Left hindlimb (tissue), 1 donor: ENCODE results near the gene TALDO1.
"Not testable (repeated sequence)": the region's sequence is repeated elsewhere in the genome, so short reads cannot be mapped to it uniquely, and the experiment has no call there.

Experiments used
- DNase-seq: peaks from one replicate; pipeline ENCODE4 v3.0.0-alpha.2; 2018

TALDO1 gene

DNA sequence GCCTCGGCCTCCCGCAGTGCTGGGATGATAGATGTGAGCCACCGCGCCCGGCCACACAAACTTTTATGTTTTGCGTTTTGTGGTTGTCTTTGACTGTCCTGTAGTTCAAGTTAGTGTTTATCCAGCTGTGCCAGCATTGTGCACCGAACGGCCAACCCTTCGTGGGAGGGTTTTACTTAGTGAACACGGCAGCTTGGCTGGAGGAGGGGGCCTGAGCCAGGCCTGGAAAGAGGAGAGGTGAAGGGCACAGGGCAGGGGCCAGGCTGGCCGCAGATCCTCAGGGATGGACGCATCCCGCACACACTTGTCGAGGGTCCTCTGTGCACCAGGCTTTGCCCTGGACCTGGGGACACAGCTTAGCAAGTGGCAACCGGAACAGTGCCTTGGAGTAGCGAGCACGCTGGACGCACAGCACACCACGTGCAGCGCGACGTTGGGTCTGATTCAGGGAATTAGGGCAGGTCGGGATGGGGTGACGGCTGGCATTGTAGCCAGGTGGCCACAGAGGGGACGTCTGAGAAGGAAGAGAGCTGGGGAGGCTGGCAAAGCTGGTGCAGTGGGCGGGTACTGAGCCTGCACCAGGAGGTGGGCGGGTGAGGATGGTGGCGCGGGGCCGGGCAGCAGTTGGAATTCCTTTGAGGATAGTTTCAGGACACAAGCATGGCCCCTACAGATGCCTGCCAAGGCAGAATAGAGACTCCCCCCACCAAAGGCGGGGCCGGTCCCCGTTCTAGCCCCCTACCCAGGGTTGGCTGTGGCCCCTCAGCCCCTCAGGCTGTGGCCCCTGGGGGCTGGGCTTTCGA lies 27.8 kb upstream of the TALDO1 start:
- no peak for DNase-seq

DNA sequence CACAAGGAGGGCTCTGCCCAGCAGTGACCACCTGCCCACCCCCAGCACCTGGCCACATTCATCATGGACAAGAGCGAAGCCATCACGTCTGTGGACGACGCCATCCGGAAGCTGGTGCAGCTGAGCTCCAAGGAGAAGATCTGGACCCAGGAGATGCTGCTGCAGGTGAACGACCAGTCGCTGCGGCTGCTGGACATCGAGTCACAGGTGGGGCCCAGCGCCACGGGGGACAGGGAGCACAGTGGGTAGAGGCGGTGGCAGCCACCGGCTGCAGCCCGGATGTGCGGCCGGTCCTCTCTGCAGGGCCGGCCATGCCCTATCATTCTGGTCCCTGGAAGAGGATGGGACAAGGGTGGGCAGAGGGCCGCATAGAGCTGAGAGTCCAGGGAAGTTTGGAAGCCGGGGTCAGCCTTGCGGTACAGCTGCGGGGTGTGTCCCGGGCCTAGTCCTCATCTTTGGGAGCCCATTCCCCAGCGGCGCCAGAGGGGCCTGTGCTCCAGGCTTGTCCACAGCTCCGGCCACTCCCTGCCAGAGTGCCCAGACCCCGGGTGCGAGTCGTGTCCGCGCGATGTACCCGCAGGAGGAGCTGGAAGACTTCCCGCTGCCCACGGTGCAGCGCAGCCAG lies 27.1 kb upstream of the TALDO1 start:
- no peak for DNase-seq

- DNase-seq, result peak; percentile 48
Measured at GRCh38 chr11:720642-721246, 26.5 kb upstream of the TALDO1 start.

- DNase-seq, result no peak
Measured at GRCh38 chr11:721247-721740, 26.0 kb upstream of the TALDO1 start.

DNA sequence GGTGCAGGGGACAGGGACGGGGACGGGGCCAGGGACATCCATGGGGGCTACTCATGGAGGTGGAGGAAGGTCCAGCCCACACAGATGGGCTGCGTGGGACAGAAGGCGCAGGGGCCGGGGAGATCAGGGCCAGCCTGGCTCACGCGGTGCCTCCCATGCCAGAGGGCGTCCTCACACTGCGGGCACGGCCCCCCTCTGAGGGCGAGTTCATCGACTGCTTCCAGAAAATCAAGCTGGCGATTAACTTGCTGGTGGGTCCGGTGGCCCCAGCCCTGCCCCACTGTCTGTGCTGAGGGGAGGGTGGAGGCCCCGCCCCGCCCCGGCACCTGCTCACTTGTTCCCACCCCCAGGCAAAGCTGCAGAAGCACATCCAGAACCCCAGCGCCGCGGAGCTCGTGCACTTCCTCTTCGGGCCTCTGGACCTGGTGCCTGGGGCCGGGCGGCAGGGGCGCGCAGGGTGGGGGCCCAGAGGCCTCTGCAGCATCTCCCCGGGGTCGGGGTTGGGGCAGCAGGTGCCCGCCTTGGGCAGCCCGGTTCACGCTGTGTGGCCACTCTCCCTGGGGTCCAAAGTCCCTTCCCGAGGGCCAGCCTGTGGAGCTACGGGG lies 25.4 kb upstream of the TALDO1 start:
- DNase-seq, result no peak

DNA sequence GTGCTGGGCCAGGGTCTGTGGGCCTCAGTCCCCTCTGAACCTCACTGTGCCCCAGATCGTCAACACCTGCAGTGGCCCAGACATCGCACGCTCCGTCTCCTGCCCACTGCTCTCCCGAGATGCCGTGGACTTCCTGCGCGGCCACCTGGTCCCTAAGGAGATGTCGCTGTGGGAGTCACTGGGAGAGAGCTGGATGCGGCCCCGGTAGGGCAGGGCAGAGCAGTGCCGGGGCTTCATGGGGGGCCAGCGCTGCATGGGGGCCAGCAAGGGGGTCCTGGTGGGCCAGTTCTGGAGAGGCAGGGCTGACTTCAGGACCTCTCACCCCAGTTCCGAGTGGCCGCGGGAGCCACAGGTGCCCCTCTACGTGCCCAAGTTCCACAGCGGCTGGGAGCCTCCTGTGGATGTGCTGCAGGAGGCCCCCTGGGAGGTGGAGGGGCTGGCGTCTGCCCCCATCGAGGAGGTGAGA lies 24.9 kb upstream of the TALDO1 start:
- DNase-seq, result peak; percentile 40

GRCh38 chr11:723120-723883 lies 24.0 kb upstream of the TALDO1 start:
- peak; percentile 47 for DNase-seq

DNA sequence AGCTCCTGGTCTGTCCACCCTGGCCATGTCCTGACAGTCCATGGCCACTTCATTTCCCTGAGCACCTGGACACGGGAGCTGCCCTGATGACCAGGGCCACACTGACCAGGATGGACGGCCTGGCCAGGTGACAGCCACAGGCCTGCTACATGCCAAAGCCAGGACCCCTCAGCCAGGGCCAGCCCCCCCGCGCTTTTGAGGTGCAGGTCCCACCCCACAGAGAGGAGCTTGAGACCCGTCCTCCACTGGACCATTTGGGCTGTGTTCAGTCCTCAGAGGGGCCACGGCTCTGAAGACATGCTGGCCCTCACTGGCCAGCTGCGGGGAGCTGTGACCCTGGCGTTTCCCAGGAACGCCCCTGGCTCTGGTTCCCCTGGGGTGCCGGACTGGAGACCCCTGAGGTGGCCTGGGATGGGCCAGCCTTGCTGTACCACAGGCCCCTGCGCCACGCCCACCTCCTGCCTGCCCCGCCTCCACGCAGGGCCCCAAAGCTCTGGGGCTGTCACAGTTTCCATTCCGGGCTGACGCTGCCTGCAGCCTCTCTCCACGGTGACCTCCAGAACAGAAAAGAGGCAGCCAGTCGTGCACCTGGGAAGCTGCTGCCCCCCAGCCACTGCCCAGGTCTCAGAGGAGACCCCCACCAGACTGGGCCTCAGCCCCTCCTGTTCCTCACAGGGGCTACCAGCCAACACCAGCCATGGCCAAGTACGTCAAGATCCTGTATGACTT lies 23.1 kb upstream of the TALDO1 start:
- DNase-seq, result peak; percentile 57

DNA sequence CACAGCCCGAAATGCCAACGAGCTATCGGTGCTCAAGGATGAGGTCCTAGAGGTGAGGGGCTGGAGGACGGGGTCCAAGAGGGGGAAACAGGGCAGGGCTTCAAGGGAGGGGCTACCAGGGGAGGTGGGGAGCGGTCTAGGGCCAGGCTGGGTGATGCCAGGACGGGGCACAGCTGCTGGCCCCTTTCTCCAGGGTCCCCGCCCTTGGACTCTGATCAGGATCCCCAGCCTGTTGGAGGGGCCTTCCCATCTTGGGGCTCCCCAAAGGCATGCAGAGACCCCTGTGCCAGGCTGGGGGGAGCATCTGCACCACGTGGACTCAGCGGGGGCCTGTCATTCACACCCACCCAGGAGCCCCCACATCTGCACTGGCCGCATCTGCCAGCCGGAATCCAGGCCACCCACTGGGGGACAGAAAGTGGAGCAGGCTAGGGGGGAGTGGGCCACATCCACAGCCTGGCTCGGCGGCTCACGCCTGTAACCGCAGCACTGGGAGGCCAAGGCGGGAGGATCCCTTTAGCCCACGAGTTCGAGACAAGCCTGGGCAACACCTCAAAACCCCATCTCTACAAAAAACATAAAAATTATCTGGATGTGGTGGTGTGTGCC lies 22.4 kb upstream of the TALDO1 start:
- no peak for DNase-seq

DNA sequence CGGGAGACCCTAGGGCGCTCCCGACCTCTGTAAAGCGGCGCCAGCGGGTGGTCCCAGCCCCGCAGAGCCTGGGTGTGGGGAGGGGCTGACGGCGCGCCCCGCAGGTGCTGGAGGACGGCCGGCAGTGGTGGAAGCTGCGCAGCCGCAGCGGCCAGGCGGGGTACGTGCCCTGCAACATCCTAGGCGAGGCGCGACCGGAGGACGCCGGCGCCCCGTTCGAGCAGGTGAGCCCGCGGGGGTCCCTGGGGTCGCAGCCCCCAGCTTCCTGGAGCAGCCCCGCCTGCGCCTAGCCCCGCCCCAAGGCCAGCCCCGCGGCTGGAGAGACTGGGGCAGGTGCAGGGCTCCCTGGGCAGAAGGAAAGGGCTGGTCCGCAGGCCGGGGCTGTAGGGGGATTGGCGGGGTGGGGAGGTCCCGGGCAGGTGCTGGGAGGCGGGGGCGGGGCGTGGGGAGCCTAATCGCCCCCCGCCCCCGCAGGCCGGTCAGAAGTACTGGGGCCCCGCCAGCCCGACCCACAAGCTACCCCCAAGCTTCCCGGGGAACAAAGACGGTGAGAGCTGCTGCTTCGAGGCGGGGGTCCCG lies 21.6 kb upstream of the TALDO1 start:
- peak; percentile 38 for DNase-seq

GRCh38 chr11:726278-727220 lies 20.7 kb upstream of the TALDO1 start:
- peak; percentile 69 for DNase-seq

GRCh38 chr11:727281-727701 lies 20.0 kb upstream of the TALDO1 start:
- DNase-seq, result peak; percentile 37

- peak; percentile 81 for DNase-seq
Measured at GRCh38 chr11:727859-728748, 19.2 kb upstream of the TALDO1 start.

DNA sequence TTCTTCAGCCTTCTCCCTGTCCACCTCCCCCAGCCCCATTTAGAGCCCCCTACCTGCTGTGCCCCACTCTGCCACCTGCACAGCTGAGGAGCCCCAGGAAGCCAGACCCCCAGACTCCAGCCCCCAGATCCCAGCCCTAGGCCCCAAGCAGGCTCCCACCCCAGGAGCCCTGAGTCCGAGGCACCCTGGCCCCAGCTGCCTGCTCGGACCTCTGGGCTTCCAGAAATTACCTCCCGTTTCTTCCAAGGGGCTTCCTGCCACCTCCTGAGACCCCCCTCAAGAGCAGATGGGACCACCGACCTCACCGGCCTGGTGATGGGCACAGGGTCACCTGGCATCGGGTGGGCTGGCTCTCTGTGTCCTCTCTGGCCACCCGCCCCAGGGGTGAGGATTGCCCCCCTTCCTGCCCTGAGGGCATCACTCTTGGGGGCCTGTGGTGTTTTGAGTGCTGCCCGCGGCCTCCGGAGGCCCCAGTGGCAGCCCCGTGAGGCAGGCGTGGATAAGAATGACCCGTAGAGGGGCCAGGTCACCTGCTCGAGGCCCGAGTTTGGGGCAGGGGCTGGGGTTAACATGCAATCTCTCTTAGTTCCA lies 18.3 kb upstream of the TALDO1 start:
- DNase-seq, result no peak

GRCh38 chr11:729492-730074 lies 17.7 kb upstream of the TALDO1 start:
- DNase-seq, result peak; percentile 49

DNA sequence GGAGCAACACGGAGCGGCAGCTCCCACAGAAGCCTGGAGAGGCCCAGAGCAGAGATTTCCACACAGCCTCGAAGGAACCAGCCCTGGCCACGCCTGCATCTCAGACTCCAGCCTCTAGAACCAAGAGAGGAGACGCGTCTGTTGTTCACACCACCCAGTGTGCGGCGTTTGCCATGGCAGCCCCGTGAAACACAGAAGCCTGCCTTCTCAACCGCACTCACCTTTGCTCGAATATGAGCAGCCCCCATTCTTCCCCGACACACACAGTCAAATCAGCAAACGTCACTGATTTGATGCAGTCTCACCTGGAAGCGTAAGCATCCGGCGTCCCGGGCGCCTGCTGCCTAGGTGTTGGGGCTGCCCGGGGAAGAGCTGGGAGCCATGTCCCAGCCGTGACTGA lies 14.2 kb upstream of the TALDO1 start:
- DNase-seq, result no peak

- DNase-seq, result not testable (repeated sequence)
Measured at GRCh38 chr11:734541-734940, 12.7 kb upstream of the TALDO1 start.

DNA sequence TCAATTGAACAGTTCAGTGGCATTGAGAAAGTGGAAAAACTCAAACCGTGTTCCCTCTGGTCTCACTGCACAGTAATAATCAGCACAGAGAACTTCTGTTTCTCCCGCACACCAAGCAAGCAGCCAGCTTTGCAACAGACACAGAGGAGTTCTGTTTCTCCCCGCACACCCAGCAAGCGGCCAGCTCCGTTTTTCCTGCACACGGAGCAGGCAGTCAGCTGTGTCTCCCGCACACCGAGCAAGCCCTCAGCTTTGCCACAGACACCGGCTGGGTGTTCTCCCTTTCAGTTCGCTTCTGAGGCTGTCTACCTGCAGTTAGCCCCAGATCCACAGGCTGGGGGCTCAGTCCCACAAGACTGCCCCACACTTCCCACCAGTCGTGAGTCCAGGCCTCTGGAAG lies 9.9 kb upstream of the TALDO1 start:
- no peak for DNase-seq
